HG03558 (cell line): Measurements from ENCODE around the gene AREL1.

Experiments
- ATAC-seq: cut with Tn5 transposase; IDR thresholded peaks from one replicate; pipeline ENCODE4 v1.9.1; 2021; ENCODE audit warnings: moderate number of reproducible peaks; ENCODE audit not compliant: unreplicated experiment; ENCODE audit errors: extremely low read depth

Gene AREL1

DNA sequence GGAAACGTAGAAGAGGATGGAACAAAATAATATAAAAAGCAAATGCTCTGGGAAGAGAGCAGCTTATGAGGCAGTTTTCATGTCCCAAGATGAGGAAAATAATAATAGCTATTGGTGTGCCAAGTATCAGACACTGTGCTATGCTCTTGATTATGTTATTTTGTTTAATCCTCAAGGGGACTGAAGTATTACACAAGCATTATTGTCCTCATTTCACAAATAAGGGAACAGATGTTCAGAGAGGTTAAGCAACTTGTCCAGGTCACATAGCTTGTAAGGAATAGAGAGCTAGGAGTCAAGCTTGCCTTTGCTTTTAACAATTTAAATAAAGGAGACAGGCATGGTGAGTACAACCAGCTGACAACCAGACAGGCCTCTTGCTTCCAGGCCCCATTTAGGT, 73.9 kb downstream of the AREL1 start:
- no peak for ATAC-seq

DNA sequence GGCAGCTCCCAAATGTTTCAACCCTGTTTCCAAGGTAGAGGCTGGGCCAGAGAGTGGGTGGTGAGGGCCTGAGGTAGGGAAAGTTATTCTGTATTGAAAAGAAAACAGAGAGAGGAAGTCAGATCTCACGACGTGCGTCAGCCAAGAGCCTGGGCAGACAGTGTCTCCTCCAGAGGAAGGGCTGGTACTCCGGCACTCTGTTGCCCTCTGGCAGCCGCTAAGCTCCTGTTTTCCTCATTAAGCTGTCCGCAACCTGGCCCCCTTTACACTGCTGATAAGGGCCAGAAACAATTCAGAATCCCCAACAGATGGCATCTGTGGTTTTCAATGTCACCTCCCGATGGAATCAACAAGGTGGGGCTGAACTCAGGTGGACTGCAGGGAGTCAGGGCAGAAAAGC, 74.8 kb downstream of the AREL1 start:
- ATAC-seq: no peak

DNA sequence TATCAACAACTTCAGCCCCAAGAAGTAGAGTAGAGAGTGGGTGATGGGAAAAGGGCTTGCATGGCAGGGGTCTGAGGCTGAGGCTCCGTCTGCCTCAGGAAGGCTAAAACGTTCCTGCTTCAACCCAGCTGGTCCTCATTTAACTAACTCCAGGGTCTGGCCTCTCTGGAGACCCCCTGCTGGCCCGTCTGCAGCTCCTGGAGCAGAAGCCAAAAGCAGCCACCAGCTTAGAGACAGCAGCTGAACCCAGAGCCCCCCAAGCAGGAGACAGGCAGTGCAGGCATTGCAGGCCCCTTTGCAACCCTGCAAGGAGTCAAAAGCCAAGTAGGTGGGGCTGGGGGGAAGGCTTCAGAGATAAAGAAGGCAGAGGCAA, 75.7 kb downstream of the AREL1 start:
- ATAC-seq: no peak

DNA sequence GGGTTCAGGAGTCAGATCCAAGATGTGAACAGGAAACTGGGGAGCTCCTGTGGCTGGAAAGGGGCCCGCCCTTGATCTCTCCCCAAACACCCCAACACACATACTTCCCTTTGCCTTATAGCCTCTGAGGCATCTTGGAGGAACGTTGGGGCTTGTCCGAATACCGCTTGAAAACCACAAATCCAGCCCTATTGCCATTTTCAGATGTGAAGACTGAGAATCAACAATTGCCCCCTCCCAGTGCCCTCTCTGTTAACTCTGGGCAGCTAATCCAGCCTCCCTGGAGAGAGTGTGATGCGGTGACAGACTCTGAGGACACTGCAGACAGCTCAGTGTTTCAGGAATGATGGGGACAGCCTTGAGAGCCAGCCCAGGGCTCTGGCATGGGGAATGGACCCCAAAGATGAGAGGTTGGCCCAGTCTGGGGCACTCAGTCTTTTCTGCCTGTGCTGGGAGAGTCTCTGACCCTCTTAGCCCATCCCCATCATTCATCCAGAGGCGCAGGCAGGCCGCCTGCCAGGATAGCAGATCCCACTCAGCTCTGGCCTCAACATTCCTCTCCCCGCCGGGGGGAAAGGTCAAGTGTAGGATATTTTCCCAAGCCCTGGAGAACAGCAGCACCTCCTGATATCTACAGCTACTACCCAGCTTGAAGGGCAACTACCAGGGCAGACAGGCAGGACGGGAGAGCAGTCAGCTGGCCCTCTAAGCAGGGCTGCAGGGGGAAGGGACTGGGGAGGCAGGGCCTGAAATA, 76.3 kb downstream of the AREL1 start:
- no peak for ATAC-seq

DNA sequence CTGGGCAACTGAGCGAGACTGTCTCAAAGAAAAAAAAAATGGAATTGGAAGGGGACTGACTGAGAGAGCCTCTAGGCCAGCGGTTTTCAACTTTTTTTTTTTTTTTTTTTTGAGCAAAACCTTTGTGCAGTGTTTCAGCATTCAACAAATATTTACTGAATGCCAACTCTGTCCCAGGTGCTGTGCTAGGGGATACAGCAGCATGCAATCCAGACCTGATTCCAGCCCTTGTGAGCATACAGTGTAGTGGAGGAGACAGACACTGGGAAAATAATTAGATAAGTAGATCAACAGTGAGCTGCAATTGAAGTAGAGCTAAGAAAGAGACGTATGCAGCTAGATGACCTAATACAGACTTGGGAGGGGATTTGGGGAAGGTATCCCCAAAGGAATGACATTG, 77.0 kb downstream of the AREL1 start:
- ATAC-seq: no peak

DNA sequence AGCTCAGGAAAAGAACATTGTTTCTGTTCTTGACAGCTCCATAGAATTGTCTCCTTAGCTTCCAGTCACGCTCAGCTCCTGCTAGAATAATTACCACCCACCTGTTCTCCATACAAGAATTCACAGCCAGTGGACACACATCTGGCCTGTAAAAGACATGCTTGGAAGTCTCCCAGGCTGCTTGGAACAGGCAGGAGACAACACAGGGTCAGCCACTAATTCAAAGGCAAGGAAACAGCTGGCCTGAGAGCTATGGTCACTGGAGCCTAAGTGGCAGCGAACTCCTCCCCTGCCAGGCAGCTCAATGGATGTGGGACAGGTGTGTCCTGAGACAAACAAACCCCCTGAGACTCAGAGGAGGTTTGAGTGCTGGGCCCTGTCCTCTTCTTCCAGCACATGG, 77.9 kb downstream of the AREL1 start:
- ATAC-seq: no peak

DNA sequence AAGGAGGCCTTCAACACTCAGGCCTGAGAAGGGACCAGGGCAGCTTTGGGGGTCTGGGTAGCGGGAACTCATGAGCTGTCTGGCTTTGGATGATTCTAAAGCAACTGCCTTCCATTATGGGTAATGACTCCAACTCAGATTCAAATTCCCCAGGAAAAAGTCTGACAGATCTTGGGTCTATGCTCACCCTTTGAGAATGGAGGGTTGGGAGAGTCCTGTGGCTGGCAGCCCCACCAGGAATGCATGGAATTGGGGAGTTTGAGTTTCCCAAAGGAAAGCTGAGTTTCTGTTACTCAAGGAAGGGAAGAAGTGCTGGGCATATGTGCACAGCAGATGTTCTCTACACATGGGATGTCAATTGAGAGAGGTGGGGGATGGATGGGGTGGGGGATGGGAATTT, 78.4 kb downstream of the AREL1 start:
- ATAC-seq: no peak

DNA sequence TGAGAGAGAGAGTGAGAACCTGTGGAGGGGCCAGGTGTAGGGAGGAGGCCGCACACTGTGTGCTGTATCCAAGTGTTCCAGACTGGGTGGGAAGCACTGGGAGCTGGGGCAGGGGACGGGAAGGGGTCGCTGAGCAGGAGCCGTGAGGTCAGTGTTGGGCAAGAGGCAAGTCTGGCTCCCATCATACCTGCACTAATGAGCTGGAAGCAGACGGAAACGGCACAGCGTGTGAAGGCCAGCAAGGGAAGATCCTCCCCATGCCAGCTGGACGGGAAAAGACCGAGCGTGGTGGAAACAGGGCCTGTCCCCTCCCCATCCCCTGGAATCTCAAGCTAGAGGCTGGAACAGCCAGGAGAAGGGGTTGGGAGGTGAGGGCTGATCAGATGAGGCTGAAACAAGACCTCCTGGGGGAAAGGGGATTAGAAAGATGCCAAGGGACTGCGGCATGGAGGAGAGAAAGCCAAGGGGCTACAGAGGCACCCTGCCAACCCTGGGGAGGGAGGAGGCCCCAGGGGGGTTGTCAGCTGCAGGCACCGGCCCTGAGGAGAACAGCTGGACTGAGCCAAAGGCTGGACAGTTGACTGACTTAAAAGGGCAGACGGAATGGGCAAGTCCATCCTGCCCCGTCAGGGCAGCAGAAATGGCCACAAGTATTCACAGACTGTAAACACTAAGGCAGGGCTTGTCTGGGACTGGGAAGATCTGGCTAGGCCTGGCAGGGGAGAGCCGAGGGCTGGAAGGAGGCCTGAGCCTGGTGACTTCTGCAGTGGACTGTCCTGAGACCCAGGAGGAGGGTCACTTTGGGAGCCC, 81.8 kb downstream of the AREL1 start:
- no peak for ATAC-seq

DNA sequence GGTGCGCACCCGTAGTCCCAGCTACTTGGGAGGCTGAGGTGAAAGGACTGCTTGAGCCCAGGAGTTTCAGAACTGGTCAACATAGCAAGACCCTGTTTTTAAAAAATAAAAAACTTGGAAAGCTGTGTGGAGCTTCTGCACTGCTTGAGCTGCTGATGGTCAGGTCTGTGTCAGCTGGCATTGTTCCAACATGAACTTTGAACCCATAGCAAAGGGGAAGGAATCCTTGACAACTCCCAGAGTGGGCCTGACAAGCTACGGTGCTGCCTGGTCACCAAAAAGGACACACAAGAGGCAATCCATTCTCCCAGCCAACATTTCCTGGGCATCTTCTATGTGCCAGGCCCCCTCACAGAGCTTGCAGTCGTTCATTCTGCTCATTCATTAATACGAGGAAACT, 84.5 kb downstream of the AREL1 start:
- ATAC-seq: no peak

DNA sequence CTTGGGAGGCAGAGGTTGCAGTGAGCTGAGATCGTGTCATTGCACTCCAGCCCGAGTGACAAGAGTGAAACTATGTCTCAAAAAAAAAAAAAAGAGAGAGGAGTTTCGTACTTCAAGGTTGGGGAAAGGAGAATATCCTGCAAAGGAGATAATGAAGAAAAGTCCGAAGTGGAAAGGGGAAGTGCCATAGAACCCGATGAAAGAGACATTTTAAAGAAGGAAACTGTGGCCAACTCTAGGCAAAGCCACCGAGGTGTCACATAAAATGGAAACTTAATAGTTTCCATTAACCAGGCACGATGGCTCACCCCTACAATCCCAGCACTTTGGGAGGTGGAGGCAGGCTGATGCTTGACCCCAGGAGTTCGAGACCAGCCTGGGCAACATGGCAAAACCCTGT, 85.8 kb downstream of the AREL1 start:
- no peak for ATAC-seq

DNA sequence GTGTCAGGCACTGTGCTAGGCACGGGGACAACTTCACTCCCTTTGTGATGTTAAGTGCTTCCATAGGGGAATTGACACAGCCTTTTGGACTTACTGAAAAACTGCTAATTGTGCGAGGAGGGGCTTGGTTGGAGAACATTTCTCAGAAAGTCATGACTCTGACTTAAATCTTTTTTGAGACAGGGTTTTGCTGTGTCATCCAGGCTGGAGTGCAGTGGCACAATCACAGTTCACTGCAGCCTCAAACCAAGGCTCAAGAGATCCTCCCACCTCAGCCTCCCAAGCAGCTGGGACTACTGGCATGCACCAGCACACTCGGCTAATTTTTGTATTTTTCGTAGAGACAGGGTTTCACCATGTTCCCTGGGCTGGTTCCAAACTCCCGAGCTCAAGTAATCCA, 90.6 kb downstream of the AREL1 start:
- no peak for ATAC-seq

DNA sequence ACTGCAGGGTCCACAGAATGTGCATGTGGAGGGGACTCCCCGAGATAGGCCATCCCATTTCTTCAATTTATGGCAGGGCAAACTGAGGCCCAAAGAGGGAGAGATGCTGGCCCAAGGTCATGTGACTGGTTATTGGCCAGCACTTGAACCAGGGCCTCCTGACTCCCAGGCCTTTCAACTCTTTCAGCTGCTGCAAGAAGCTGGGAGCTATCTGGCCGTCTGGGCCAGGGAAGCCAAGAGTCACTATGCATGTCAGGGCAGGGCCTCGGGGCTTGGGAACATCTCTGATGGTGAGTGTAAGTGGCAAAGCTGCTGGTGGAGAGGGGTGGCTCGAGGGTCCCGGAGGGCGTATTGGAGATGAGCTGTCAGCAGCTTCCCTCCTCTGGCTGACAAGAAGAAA, 91.3 kb downstream of the AREL1 start:
- ATAC-seq: no peak

DNA sequence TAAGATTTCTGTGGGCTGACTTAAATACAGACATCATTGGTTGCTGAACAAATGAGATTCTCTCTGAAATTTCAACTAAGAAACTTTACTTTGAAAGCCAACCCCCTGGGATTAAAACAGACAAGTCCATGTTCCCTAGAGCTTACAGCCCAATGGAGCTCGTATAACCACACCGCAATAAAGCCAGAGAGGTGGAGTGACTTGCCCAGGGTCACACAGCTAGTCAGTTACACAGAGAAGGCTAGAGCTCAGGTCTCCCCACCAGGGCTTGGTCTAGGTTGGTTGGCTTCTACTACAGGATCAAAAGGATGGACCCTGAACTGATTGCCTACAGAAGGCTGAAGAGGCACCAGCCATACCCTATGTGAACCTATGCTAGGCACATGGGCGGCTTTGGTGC, 92.0 kb downstream of the AREL1 start:
- ATAC-seq: no peak

DNA sequence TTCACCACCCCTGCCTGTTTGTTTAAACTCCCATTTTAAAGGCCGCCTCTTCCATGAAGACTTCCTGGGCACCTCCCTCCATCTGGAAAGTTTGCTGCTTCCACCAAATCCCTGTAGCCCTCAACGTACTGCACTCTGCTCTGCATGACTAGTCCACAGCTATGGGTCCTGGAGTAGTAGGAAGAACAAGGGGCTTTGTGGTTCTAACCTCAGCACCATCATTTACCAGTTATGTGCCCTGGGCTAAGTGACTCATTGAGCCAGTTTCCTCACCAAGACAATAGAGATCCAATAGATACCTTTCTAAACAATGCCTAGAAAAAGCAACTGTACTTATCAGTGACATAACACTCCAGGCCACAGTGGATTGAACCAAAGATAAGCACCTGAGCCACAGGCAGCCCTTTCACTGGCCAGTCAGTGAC, 92.4 kb downstream of the AREL1 start:
- ATAC-seq: no peak

DNA sequence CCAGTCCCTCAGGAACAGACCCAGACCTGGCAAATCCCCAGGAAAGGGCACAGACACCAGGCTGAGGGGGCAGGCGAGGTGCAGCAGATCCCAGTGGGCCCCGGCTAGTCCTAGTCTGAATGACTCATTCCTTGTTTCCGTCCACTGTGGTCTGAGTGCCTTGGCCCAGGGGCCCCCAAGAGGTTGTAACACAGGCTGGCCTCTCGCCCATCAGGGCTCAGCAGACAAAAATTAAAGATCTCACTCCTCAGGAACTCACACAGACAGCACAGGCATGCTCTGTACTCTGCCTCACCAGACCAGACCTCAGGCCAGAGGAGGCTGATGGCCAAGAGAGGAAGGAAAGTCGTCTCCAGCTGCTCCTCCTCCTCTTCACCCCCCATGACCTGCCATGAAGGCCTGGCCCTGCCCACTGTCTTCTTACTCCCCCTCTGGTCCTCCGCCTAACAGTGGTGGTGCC, 93.2 kb downstream of the AREL1 start:
- no peak for ATAC-seq

DNA sequence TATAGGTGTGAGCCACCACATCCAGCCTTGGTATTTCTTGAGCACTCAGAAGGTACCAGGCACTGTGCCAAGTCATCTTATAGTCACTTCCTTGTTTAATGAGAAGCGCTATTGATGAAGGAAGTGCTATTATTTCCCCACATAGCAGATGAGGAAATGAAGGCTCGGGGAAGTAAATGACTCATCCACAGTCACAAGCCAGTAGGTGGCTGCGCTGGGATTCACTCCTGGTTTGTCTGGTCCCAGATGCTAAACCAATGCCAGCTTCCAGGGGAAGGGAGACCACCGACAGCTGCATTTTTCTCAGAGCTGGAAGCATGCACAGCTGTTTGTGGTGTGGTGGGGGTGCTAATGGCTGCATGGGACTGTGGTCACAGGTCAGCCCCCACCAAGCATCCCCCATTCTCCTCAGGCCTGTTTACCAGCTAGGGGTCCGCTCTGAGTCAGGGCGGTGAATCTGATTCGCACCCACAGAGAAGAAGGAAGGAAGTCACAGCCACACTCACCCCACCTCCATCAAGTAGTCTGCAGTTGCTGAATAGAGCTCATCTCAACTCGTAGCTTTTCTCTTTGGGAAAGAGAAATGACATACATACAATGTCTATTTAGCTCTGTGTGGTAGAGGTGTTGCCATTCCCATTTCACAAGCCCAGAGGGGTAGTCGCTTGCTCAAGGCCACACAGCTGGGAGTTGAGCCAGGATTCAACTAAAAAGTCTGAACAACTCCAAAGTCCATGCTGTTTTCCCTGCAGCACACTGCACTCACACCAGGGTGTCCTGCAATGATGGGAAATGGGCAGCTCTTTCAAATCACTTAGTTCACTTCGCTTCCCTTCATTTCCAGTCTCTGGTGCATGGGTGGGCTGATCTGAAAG, 94.6 kb downstream of the AREL1 start:
- no peak for ATAC-seq

DNA sequence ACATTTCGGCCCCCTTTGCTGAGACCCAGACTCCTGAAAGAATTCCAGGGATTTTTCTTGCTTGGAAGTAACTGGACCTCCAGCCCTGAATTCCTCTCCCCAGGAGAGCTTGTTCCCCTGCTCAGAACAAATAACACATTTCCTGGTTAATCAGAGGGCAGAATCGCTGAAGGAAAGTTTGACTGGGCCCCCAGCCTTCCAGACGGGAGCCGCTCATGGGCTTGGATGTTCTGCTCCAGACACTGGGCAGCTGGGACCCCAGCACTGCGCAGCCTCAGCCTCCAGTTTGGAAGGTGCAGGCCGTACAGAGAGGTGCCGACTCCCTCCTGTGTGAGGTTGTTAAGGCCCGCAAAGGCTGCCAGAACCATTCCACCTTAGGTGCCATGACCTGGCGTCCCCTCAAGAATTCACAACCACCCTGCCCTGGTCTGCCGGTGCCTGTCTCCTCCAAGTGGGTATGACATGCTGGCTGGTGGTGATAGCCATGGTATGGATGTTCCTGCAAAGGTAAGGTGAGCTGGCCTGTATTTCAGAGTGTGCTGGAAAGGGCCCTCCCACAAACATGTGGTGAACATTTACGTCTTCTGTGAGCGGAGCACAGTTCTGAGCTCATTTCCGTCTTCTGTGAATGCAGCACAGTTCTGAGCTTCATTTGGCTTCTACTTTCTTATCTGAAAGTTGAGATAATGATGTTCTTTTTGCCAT, 95.7 kb downstream of the AREL1 start:
- no peak for ATAC-seq

DNA sequence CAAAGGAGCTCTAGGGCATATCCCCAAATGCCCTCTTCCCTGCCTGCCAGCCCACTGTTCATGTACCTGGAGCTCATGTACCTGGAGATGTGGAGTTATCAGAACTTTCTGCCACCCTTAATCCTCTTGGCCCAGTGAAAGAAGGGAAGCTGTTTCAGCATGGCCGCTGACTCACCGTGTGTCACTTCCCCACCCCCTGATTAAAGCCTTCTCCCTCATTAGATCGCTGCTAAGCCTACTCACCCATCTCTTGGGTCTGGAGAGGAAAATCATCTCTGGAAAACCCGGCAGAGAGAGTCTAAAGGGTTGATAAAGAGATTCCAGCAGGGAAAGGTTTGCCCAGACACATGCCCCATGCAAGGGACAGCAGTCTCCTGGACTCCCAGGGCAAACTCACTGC, 96.4 kb downstream of the AREL1 start:
- ATAC-seq: no peak

DNA sequence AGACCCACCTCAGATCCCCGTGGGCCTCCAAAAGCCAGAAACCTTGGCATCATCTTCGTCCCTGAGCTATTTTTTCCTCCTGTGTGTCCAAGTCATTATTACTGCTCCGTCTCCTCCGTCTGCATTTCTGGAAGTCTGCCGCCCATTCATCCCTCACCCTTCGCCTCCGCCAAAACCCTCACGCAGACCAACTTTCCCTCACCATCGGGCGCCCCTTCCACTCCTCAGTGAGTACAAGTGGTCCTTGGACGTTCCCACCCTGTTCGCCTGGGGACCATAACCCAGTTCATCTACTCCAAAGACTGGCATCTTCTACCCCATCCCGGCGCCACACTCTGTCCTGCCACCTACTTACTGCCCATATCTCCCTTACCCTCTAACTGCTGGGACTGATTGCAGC, 97.1 kb downstream of the AREL1 start:
- no peak for ATAC-seq
